NCI-H187 (cell line): Measurements from ENCODE around the gene GBP7.
"Not testable (repeated sequence)": the region's sequence is repeated elsewhere in the genome, so short reads cannot be mapped to it uniquely, and the experiment has no call there.

Experiments used
- DNase-seq, 2 experiments: peaks; one replicate each; lab custom pipeline; 2025; lab: John Stamatoyannopoulos, UW

The GBP7 gene, protein sequence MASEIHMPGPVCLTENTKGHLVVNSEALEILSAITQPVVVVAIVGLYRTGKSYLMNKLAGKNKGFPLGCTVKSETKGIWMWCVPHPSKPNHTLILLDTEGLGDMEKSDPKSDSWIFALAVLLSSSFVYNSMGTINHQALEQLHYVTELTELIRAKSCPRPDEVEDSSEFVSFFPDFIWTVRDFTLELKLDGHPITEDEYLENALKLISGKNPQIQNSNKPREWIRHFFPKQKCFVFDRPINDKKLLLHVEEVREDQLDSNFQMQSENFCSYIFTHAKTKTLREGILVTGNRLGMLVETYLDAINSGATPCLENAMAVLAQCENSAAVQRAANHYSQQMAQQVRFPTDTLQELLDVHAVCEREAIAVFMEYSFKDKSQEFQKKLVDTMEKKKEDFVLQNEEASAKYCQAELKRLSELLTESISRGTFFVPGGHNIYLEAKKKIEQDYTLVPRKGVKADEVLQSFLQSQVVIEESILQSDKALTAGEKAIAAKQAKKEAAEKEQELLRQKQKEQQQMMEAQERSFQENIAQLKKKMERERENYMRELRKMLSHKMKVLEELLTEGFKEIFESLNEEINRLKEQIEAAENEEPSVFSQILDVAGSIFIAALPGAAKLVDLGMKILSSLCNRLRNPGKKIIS

DNA sequence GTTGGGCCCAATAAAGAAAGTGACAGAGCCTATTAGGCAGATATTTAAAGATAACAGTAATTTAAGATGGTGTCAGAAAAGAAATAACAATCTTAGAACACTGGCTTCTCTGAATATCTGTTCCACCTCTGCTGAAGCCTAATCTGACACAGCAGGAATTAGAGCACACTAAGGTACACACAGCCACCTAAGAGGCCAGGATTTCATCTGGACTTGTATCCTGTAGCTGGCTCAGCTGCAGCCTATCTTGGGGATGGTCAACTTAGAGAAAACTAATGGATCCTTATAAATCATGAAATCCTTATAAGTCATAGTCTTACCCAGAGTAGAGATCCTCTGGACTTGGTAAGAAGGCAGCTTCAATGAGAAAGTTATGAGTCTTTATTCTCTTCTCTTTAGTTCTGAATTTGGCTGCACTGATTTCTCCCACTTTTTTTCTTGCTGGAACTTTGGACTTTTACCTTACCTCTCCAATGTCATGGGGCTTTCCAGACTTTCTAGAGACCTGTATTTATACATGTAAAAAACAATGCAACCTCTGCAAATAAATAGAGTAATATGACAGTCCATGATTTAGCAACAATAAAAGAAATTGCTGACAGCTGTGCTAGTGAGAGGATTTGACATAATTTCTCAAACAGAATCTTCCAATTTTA, at the start of gene GBP7:
GBP7 (minus strand) TSS at position 403 of the 656 bp plus-strand sequence. CDS start 4,068 bp downstream, outside the sequence.
- no peak for DNase-seq

DNA sequence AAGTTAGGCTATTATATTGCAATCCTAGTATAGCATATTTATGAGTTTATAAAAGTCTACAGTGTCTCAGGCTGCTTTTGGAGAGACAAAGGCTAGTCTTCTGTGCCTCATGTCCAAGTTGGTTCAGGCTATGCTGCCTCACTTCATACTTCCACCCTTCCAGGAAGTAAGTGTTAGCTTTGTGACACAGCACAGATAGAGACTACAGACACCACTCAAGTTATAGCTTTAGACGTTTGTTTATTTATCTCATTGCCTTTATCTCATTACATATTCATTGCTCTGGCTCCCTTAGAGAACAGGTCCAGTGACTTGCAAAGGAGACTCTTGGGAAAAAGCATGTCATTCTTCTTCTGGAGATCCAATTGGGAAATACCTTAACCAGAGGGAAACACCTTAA, 45.5 kb upstream of the GBP7 start:
- no peak for DNase-seq

DNA sequence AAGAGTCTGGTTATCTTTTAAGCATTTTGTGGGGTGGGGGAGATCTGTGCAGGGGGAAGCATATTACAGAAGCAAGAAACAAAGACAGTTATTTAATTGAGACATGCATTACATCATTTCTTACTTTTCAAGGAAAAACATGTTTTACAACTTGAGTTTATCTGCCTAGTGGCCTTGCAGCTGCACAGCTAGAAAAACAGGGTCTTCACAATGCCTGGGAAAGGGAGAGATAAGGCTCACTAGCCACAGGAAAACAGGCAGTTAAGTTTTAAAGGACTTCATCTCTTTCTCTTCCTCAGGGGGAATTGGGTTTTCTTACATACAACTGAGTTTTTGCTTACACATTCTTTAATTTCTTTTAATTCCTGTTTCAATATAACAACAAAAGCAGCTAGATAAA, 44.0 kb upstream of the GBP7 start:
- DNase-seq, result not testable (repeated sequence)

DNA sequence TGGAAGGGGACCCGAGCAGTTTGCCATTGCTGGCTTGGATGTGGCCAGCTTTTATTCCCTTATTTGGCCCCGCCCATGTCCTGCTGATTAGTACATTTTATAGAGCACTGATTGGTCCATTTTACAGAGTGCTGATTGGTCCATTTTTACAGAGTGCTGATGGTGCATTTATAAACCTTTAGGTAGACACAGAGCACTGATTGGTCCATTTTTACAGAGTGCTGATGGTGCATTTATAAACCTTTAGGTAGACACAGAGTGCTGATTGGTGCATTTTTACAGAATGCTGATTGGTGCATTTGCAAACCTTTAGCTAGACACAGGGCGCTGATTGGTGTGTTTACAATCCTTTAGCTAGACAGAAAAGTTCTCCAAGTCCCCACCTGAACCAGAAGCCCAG, 43.1 kb upstream of the GBP7 start:
- DNase-seq, result not testable (repeated sequence)

DNA sequence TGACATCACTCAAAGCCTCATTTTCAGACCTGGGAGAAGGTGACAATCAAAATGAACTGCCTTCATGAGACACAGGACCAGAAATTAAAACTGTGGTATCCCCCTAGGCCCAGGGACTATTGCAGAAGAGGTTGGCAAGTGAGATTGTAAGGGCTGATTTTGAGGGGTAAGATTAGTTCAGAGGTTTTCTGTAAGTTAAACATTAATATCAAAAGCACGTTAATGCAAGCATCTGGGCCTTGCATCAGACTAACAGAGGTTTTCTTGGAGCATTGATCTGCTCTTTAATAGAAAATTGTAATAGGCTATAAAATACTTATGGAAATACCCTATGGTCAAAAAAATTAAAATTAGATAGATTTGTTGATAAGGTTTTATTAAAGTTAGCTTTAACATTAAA, 37.5 kb upstream of the GBP7 start:
- DNase-seq, result no peak

DNA sequence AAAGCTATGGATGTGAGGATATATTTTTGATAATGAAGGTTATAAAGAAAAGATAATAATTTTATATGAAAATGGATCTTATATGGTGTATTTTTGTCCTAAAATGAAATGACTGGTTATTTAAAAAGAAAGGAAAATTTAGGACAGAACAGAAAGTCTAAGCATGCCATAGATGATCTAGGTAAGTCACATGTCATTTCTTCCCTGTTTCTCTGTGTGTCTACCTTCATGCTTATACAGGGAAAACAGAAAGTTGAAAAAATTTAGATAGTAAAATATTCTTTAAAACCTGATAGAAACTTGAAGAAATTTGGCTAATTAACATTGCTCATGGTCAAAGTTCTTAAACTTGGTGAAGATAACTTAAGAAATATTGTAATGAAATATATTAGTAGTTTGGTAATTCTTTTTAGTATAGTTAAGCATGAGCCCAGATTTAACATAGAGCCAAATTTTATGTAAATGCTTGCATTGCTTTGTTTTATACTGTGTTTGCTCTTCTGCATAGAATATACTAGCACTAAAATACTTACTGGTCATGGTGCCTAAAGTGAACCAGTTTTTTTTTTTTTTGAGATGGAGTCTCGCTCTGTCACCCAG, 35.3 kb upstream of the GBP7 start:
- DNase-seq, result no peak

DNA sequence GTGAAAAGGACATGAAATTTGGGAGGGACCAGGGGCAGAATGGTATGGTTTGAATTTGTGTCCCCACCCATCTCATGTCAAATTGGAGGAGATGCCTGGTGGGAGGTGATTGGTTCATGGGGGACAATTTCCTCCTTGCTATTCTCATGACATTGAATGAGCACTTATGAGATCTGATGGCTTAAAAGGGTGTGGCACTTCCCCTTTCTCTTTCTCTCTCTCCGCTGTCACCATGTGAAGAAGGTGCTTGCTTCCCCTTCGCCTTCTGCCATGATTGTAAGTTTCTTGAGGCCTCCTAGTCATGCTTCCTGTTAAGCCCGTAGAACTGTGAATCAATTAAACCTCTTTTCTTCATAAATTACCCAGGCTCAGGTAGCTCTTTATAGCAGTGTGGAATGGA, 30.6 kb upstream of the GBP7 start:
- no peak for DNase-seq

DNA sequence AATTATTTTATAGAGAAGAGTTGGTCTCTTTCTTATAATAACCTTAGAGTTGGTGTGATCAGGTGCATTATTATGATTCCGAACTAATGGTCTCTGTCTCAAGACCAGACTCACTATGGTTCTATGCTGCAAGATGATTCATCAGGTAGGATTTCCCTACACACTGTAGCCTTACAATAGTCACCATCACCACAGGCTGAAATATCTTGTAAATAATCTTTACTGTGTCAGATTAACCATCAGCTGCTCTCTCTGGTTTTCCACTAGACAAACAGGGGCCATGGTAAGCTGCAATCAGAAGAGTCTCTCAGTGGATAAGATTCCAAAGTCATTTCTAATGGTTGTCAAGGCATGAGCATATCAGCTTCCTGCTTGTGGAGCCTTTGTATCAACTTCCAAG, 27.4 kb upstream of the GBP7 start:
- DNase-seq, result no peak

DNA sequence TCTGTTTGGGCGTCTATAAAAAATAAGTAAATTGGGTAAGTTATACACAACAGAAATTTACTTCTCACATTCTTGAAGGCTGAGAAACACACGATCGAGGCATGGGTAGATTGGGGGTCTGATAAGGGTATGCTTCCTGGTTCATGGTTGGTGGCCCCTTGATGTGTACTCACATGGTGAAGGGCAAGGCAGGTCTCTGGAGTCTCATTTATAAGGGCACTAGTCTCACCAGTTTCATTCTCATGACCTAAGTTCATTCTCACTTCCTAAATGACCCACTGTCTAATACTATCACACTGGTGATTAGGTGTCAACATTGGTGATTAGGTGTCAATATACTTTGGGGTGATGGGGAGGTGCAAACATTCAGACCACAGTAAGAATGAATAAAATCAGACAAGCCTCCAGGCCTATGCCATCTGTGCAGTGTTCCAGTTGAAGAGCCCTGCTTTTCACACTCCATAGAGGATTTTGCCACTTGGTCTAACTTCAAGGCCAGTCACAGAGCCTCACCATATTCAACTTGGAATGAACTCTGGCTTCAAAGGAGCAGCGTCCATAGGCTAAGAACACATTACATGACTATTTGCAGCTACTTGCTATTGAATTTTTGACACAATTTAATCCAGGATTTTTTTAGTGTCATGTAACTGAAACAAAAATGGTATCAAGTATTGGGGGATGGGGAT, 25.4 kb upstream of the GBP7 start:
- DNase-seq, result no peak

DNA sequence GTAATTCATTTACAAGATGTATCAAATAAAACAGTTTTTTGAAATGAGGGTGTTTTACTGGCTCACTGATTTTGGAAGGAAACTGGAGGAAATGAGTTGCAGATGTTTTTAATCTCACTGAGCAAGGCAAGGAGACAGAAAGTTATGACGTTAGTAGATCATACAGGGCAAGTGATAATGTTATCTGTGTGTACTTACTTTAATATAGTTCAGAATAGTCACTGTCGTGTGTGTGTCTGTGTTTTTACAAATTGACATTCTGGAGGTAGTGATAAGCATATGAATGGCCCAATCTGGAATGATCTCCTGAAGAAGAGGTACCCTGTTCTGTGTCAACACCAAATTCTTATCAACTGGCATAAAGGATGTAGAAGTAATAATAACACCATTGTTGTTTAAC, 24.9 kb upstream of the GBP7 start:
- no peak for DNase-seq

DNA sequence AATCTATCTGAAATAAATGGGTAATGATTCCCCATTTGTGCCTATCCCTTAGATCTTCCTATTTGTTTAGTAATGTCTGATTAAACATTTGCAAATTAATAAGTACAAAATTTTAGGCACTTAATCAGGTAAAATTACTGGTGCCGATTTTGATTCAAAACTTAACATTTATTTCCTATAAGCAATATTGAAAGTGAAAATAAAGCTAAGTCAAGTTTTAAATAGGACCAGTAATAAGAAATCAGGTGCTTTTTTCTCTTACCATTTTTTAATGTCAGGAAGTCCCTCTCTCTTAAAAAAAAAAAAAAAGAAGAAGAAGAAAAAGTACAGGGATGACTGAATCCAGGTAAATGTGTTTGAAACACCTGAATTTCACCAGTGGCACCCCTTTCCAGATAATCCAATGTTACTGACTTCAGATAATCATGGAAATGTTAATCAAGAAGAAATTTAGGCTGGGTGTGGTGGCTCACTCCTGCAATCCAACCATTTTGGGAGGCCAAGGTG, 23.8 kb upstream of the GBP7 start:
- no peak for DNase-seq

DNA sequence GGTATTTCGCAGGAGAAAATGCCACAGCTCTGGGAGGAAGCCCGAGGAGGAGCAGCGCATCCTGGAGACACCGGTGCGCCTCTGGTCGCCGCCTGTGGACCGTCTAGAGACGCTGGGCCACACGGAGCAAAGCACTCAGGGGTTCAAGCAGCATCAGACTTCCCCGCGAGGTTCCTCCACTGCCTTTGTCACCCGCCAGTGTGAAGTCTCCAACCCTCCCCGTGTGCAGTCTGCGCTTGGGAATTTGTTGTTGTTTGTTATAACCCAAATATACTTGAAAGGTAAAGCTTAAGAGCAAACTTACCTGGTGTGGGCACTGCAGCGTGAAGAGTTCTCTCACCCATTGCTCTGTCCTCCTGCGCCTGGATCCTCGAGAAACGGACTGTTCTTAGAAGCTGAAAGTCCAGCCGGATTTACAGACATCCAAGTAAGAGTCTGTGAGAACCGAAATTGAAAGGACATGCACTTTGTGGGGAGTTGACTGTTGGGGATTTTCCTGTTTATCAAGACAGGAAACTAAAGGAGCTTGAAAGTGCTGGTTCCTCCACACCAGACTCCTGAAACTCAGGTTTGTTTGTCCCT, 22.8 kb upstream of the GBP7 start, which contains the start of gene GBP4:
GBP4 (minus strand) TSS at position 452 of the 582 bp plus-strand sequence; CDS start at position 344, 108 bp downstream.
- DNase-seq, result no peak

DNA sequence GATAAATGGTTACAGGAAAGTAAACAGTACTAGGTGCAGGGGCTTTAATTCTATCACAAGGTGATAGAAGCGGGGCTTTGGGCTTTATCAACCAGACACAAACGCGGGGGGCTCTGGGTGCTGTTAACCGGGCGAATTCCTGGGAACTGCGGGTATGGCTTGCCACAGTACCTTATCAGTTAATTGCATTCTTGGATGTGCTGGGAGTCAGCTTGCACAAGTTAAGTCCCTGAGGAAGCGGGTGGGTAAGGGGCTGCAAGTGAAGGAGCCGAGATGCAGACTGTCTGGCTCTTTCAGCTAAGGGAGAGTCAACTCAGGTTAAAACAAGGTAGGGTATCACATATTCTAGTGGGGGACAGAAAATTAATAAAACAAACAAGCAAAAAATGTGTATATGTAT, 22.3 kb upstream of the GBP7 start:
- DNase-seq, result no peak

DNA sequence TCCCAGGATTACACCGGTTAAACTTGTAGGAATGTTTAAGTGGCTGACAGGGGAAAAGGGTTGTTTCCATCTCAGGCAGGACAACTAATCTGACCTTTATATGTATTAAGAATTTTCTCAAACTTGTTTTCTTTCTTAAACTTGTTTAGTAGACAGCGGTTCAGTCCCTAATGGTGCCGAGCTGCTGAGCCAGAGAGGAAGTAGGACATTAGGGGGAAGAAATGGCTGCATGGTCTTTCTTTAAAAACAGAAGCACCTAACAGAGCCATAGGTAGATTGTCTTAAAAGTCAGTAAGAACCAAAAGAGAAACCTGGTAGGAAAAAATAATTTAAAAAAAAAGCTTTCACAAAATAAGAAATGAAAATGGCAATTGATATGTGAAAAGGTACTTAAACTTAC, 19.7 kb upstream of the GBP7 start:
- no peak for DNase-seq

DNA sequence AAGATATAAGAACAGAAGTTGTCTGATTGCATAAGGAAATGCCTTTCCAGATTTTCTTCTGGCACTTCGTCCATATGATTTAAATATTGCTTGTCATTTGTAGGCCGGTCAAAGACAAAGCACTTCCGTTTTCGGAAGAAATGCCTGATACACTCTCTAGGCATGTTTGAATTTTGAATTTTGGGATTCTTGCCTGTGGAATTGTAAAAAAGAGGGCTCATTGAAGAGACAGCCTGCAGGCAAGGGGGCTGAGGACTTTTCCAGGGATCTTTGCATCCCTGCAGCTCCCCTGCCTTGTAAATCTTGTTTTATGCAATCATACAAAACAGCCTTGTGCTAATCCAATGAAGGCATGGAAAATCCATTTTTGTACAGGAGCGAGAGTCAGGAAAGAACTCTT, 15.5 kb upstream of the GBP7 start:
- no peak for DNase-seq

DNA sequence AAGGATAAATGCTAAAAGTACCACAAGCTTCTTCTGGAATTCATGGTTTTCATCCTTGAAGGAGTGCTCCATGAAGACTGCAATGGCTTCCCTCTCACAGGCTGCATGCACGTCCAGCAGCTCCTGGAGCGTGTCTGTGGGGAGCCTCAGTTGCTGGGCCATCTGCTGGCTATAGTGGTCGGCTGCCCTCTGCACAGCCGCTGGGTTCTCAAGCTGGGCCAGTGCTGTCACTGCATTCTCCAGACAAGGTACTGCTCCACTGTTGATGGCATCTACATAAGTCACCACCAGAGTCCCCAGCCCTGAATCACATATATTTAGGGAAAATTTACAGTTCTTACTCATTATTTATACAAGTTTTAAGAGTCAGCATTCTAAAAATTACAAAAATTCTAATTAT, 14.2 kb upstream of the GBP7 start:
- DNase-seq, result no peak

DNA sequence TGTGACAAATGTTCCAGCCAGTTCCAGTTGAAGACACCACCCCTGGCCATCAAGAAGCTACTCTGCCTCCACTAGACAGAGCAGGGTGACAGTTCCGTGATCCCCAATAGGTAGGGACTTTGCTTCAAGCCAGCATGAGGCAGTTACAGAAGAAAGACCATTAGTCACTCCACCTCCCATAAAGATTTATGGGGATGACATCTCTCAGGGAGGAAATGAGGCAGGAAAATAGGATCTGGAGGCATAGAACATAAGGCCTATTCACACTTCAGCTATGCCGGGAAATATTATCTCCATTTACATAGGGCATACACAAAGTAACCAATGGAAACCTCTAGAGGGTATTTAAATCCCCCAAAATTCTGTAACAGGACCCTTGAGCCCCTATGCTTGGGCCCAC, 3.5 kb upstream of the GBP7 start:
- DNase-seq, result no peak

DNA sequence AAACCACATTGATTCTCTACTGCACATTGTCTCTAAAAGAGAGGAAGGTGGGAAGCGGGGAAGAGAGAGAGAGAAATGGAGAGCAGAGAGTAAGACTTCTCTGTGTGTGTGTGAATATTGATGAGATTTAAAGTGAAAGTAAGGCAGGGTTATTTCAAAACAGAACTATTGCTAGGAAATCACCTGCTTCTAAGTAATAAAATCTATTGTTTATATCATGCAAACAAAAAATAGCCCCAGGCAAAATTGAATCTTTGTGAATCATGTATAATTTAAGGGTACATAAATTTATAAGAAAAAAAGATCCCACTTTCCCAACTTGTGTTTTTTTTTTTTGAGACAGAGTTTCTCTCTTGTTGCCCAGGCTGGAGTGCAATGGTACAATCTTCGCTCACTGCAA, 1.2 kb upstream of the GBP7 start:
- no peak for DNase-seq

DNA sequence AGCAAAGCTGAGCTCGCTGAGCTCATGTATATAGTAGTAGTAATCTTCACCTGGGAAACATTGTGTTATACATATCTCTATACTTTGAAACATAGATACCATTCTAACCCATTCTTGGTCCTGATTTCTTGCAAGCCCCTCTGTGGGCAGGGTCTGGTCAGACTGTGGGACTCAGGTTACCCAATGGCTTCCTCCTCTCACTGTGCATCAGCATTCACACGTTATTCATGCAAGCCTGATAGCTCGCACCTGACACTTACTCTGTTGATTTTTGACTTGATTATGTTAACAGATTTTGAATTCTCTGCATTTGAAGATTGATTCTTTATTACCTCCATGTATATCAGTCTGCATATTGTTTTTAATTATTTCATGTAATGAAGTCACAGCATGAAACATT, 1.3 kb downstream of the GBP7 start:
- DNase-seq, result no peak

DNA sequence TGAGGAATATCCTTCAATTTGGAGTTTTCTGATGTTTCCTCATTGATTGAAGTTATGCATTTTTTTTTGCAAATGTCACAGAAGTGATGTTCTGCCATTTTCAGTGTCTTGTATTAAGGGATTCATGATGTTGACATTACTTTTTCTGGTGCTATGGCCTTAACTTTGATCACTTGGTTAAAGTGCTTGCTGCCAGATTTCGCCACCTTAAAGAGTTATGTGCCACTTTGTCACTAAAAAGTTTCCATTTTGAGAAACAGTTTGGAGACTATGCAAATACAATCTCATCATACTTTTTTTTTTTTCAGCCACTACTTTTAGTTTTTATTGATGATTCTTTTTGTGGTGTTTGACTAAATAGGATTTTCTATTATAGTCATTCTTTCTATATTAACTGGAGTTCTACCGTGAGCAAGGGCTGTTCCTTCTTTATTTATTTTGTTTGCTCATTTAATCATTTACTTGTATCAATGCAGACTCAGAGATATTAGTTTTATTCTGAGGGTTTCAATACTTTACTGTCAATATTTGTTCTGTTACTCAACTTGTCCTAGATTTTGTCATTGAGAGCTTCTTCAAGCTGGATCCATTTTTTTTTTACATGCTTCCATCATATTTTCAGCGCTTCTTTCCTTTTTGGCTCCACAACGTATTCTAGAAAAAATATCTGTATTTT, 3.2 kb downstream of the GBP7 start:
- DNase-seq, result no peak

DNA sequence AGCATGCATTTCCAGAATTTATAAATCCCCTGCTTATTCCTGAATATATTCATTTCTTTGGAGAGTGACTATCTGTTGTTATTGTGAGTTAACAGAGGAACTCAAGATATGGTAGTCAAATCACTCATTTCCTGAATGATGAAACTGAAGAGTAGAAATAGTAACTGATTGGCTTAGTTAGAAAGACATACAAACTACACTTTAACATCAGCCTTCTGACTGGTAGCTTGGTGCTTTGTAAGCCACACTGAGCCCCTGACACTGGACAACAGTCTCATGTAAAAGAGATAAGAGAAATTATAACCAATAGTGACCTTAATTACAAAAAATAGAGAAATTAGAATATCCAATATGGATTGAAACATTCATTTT, 4.8 kb downstream of the GBP7 start:
- DNase-seq, result no peak
